GM12878 (cell line): ENCODE data around the gene ETV1. TPM values are rescaled to one million over a fixed set of nuclear protein-coding genes. Genes with fewer than 3 reads are reported as not detected.

ENCODE experiments used
- ATAC-seq: fragments of 200-7000 bp; cut with Tn5 transposase; 3 replicates; pipeline ENCODE4 v1.9.1; 2020; ENCODE audit warnings: mild to moderate bottlenecking, moderate library complexity
- BruUV-seq: library from RNA; stranded (reverse); fragments of 400-500 nt; replicated peaks from 2 replicates; lab custom pipeline; 2021; lab: Mats Ljungman, UMichigan
- CTCF ChIA-PET: fragments of 300-600 bp; sonication (Branson Sonifier 250); formaldehyde crosslinking; extraction: SDS; loops from one replicate; lab custom pipeline; 2021; ENCODE audit warnings: inconsistent platforms; lab: Yijun Ruan, JAX
- POLR2A ChIA-PET: fragments of 350-600 bp; formaldehyde crosslinking; extraction: SDS; loops from one replicate; lab custom pipeline; 2021; ENCODE audit warnings: inconsistent platforms; lab: Charles Lee
- RAD21 ChIA-PET: fragments of 300-600 bp; sonication (Branson Sonifier 250); formaldehyde crosslinking; loops from one replicate; lab custom pipeline; 2023; ENCODE audit warnings: antibody characterized with exemption; ENCODE audit not compliant: unreplicated experiment; lab: Charles Lee
- SMC1A ChIA-PET: fragments of 300-600 bp; sonication (Branson Sonifier 250); formaldehyde crosslinking; loops from one replicate; lab custom pipeline; 2023; ENCODE audit not compliant: unreplicated experiment, uncharacterized antibody; lab: Charles Lee
- DNase-seq: peaks from one replicate; pipeline ENCODE4 v3.0.0-alpha.2; 2011; ENCODE audit warnings: low read depth, low spot score
- FAIRE-seq: peaks from 3 replicates; lab custom pipeline; 2011; peaks lifted over from hg19 to GRCh38; lab: Jason Lieb, UNC
- H2AFZ ChIP-seq: 2 replicates; pipeline ENCODE4 v1.6.0; 2011; ENCODE audit warnings: low read depth, low read length, control low read depth; ENCODE audit not compliant: control insufficient read depth
- H3K27ac ChIP-seq: 2 replicates; pipeline ENCODE4 v1.5.1; 2011; ENCODE audit warnings: control low read depth; ENCODE audit not compliant: control insufficient read depth, insufficient read depth
- H3K27me3 ChIP-seq, 2 experiments: replicated peaks in 1 of 2; 2 replicates each; pipeline versions ENCODE4 v1.6.0 to v1.6.1; 2011; ENCODE audit warnings: low read length in 1 of 2; ENCODE audit not compliant: control insufficient read depth in 2 of 2, insufficient read depth in 2 of 2
- H3K36me3 ChIP-seq, 2 experiments: 2 replicates each; pipeline ENCODE4 v1.5.1; 2011; ENCODE audit warnings: low read length in 1 of 2; ENCODE audit not compliant: control insufficient read depth in 2 of 2, insufficient read depth in 2 of 2
- H3K4me1 ChIP-seq: 2 replicates; pipeline ENCODE4 v1.6.1; 2011; ENCODE audit warnings: mild to moderate bottlenecking, low read length, moderate library complexity, mixed read lengths; ENCODE audit not compliant: control insufficient read depth, insufficient read depth
- H3K4me2 ChIP-seq: 2 replicates; pipeline ENCODE4 v1.6.0; 2011; ENCODE audit warnings: control low read depth; ENCODE audit not compliant: control insufficient read depth, insufficient read depth
- H3K4me3 ChIP-seq: fragments of 200-600 bp; sonication (generic); 2 replicates; pipeline ENCODE4 v1.5.1; 2016
- H3K79me2 ChIP-seq: 2 replicates; pipeline ENCODE4 v1.6.0; 2011; ENCODE audit warnings: low read length; ENCODE audit not compliant: control insufficient read depth, insufficient read depth
- H3K9ac ChIP-seq: 2 replicates; pipeline ENCODE4 v1.8.0; 2011; ENCODE audit warnings: low read length, control low read depth, mixed read lengths; ENCODE audit not compliant: control insufficient read depth, insufficient read depth
- H3K9me3 ChIP-seq: replicated peaks from 3 replicates; pipeline ENCODE4 v1.5.1; 2011; ENCODE audit warnings: mild to moderate bottlenecking, low read length; ENCODE audit not compliant: control insufficient read depth, insufficient read depth
- H4K20me1 ChIP-seq: 2 replicates; pipeline ENCODE4 v1.6.0; 2011; ENCODE audit not compliant: control insufficient read depth, insufficient read depth
- CTCF ChIP-seq, 3 experiments: IDR thresholded peaks in 2 of 3; conservative IDR thresholded peaks in 1 of 3; 2 replicates each; pipeline ENCODE4 v1.5.1; 2011; ENCODE audit warnings: low read depth in 3 of 3, low read length in 3 of 3, mild to moderate bottlenecking in 3 of 3, control low read depth in 2 of 3, moderate library complexity in 2 of 3, inconsistent platforms in 1 of 3, mixed read lengths in 1 of 3; ENCODE audit not compliant: control insufficient read depth in 2 of 3, insufficient read depth in 1 of 3; ENCODE audit errors: extremely low read depth in 1 of 3
- EP300 ChIP-seq, 2 experiments: fragments of 150-350 bp in 1 of 2; IDR thresholded peaks; 2 replicates each; pipeline ENCODE4 v1.6.1; 2011 to 2012; ENCODE audit warnings: low read depth in 2 of 2, low read length in 2 of 2, borderline replicate concordance in 1 of 2, improper control_type of control experiment in 1 of 2, inconsistent platforms in 1 of 2; ENCODE audit not compliant: control insufficient read depth in 1 of 2
- GATAD2B ChIP-seq: fragments of 450-650 bp; conservative IDR thresholded peaks from 2 replicates; pipeline ENCODE4 v1.6.1; 2017; ENCODE audit warnings: low read depth, mild to moderate bottlenecking, moderate library complexity
- MEF2A ChIP-seq: IDR thresholded peaks from 2 replicates; pipeline ENCODE4 v1.6.1; 2011; ENCODE audit warnings: low read depth, mild to moderate bottlenecking, low read length, moderate library complexity; ENCODE audit not compliant: insufficient read depth
- PAX5 ChIP-seq: IDR thresholded peaks from 2 replicates; pipeline ENCODE4 v1.6.1; 2011; ENCODE audit warnings: low read depth, low read length, borderline replicate concordance
- PRDM15 ChIP-seq: fragments of 450-650 bp; formaldehyde crosslinking; IDR thresholded peaks from 2 replicates; pipeline ENCODE4 v1.4.0; 2020; ENCODE audit warnings: mild to moderate bottlenecking, moderate library complexity
- SIN3A ChIP-seq: IDR thresholded peaks from 2 replicates; pipeline ENCODE4 v1.6.1; 2012; ENCODE audit warnings: low read depth, low read length, improper control_type of control experiment
- STAT1 ChIP-seq: fragments of 450-650 bp; conservative IDR thresholded peaks from 2 replicates; pipeline ENCODE4 v1.6.1; 2014; ENCODE audit warnings: antibody characterized with exemption, mild to moderate bottlenecking
- TARDBP ChIP-seq: IDR thresholded peaks from 2 replicates; pipeline ENCODE4 v1.6.1; 2016; ENCODE audit warnings: borderline replicate concordance
- ZNF207 ChIP-seq: fragments of 450-650 bp; IDR thresholded peaks from 2 replicates; pipeline ENCODE4 v1.6.1; 2014; ENCODE audit warnings: antibody characterized with exemption, mild to moderate bottlenecking, borderline replicate concordance
- WGBS: methylation state at CpG from one replicate; pipeline ENCODE4 v1.1.6; 2016; ENCODE audit warnings: low lambda C conversion rate; ENCODE audit not compliant: insufficient replicate concordance, insufficient coverage; ENCODE audit errors: missing lambda C conversion rate; 5-methylcytosine and 5-hydroxymethylcytosine counted together
- in situ Hi-C: fragments of 300-500 bp; cut with MboI; formaldehyde crosslinking; loops from 9 replicates; pipeline ENCODE4 v1.14.3; 2018; ENCODE audit warnings: mixed read lengths
- intact Hi-C: fragments of 100-400 bp; cut with micrococcal nuclease; formaldehyde crosslinking; loops from one replicate; pipeline ENCODE4 v1.14.2; 2022; ENCODE audit not compliant: unreplicated experiment
- polyA plus RNA-seq, 11 experiments: library from polyadenylated mRNA; depleted of rRNA in 4 of 11; unstranded in 6 of 11; stranded (reverse) in 5 of 11; fragments of >200 nt; fragmentation: Nextera tagmentation in 4 of 11; fragmentation: Illumina TruSeq in 1 of 11; extraction: Ambion mirVana in 4 of 11; extraction: Trizol in 1 of 11; gene quantifications; 1 replicate in 1 of 11; 2 replicates in 10 of 11; pipeline versions ENCODE4 v1.2.1 to v1.2.3, GENCODE V29; 2011 to 2016; ENCODE audit warnings: inconsistent platforms in 2 of 11, missing spikeins in 2 of 11, low read depth in 1 of 11
- total RNA-seq, 4 experiments: library from RNA; depleted of rRNA in 3 of 4; stranded (reverse); fragments of >200 nt in 3 of 4; fragmentation: Illumina TruSeq in 1 of 4; extraction: Trizol in 1 of 4; gene quantifications; 2 replicates each; pipeline versions ENCODE4 v1.2.1 to v1.2.3, GENCODE V29; 2013 to 2021

The ETV1 gene
- total and polyA plus RNA-seq, 10 of the 15 experiments (the other 5 are each of a cell fraction or from before 2014, with no cell fraction given) = 0.03 to 9.3 (median 0.16) TPM; not detected in 4

GRCh38 chr7:13901577-13901976 lies 87.9 kb downstream of the ETV1 start:
- TF ChIP-seq GATAD2B (no peak), ZNF207 (no peak), CTCF (IDR thresholded peaks at IDR 0.05 in 2 of 3, conservative IDR thresholded peaks at IDR 0.05 in 1 of 3; ENCODE audit: control insufficient read depth in 2 of 3, extremely low read depth in 1 of 3, insufficient read depth in 1 of 3, low read depth in 3 of 3, low read length in 3 of 3) (no peak), STAT1 (no peak), SIN3A (no peak), PAX5 (no peak), MEF2A (no peak), EP300 (IDR thresholded peaks at IDR 0.05; ENCODE audit: borderline replicate concordance in 1 of 2, control insufficient read depth in 1 of 2, low read depth in 2 of 2, low read length in 2 of 2) (no peak), PRDM15 (CRISPR knock-in tag) (no peak), TARDBP (no peak)
- intact Hi-C loops = no loop called here
- Histone ChIP-seq H2AFZ (no peak overlapping the region), H3K27me3 (no peaks in the 10 kb centered on the region), H3K4me2 (no peak overlapping the region), H3K79me2 (no peaks in the 10 kb centered on the region), H3K9ac (no peak overlapping the region), H3K4me3 (no peak overlapping the region), H3K4me1 (no peaks in the 10 kb centered on the region), H3K27ac (no peak overlapping the region), H3K9me3 (no peaks in the 10 kb centered on the region), H3K36me3 (no peaks in the 10 kb centered on the region), H4K20me1 (no peaks in the 10 kb centered on the region)
- FAIRE-seq (no peak), DNase-seq (no peak), ATAC-seq (no peak)
- WGBS = 3% methylated on average over 3 of the region's 3 CpGs
- POLR2A ChIA-PET = no interaction called here
- in situ Hi-C loops = no loop called here
- CTCF ChIA-PET = no interaction called here
- RAD21 ChIA-PET = no interaction called here
- SMC1A ChIA-PET = interaction anchor here (0.7 kb wide), 2 partner anchors 537 to 1990 kb away, joined by 3 to 4 read pairs; no protein-coding TSS in a partner anchor
- no TSS peak for BruUV-seq
